IMR-90 (cell line): ENCODE results near the gene PGA4. TPM values are rescaled to one million over a fixed set of nuclear protein-coding genes. Genes with fewer than 3 reads are reported as not detected.
"Not testable (repeated sequence)": the region's sequence is repeated elsewhere in the genome, so short reads cannot be mapped to it uniquely, and the experiment has no call there.

Experiments
- ATAC-seq: fragments of 200-7000 bp; cut with Tn5 transposase; 2 replicates; pipeline ENCODE4 v1.9.1; 2020; ENCODE audit warnings: low read depth, mild to moderate bottlenecking, moderate library complexity
- BruUV-seq: library from RNA; stranded (reverse); fragments of 400-500 nt; replicated peaks from 2 replicates; lab custom pipeline; 2021; lab: Mats Ljungman, UMichigan
- CTCF ChIA-PET: fragments of 300-600 bp; formaldehyde crosslinking; extraction: SDS; loops from one replicate; lab custom pipeline; 2021; ENCODE audit warnings: antibody characterized with exemption; lab: Yijun Ruan, JAX
- POLR2A ChIA-PET: fragments of 300-600 bp; sonication (Branson Sonifier 250); formaldehyde crosslinking; loops from one replicate; lab custom pipeline; 2022; ENCODE audit warnings: antibody characterized with exemption; ENCODE audit not compliant: unreplicated experiment; lab: Charles Lee
- DNase-seq: peaks from one replicate; pipeline ENCODE4 v3.0.0; 2013
- H2AFZ ChIP-seq: replicated peaks from 2 replicates; pipeline ENCODE3; 2013; ENCODE audit warnings: low read length, mild to moderate bottlenecking; ENCODE audit not compliant: poor library complexity
- H2AK5ac ChIP-seq: 2 replicates; pipeline ENCODE4 v1.6.1; 2013; ENCODE audit warnings: low read depth, low read length, inconsistent platforms
- H2AK9ac ChIP-seq: replicated peaks from 2 replicates; pipeline ENCODE3; 2013; ENCODE audit warnings: mild to moderate bottlenecking, low read depth, low read length, moderate library complexity; ENCODE audit not compliant: poor library complexity
- H2BK120ac ChIP-seq: 2 replicates; pipeline ENCODE4 v1.6.1; 2013; ENCODE audit warnings: low read depth, low read length, inconsistent platforms
- H2BK15ac ChIP-seq: 3 replicates; pipeline ENCODE4 v1.6.1; 2013; ENCODE audit warnings: low read depth, low read length, inconsistent platforms
- H2BK20ac ChIP-seq: 2 replicates; pipeline ENCODE4 v1.6.1; 2013; ENCODE audit warnings: low read depth, mild to moderate bottlenecking, inconsistent platforms, low read length, moderate library complexity
- H2BK5ac ChIP-seq: 2 replicates; pipeline ENCODE4 v1.6.1; 2013; ENCODE audit warnings: mild to moderate bottlenecking, low read depth, low read length, inconsistent platforms; ENCODE audit not compliant: poor library complexity, severe bottlenecking
- H3K14ac ChIP-seq: replicated peaks from 2 replicates; pipeline ENCODE4 v1.6.1; 2013; ENCODE audit warnings: low read depth, low read length, inconsistent platforms
- H3K18ac ChIP-seq: 2 replicates; pipeline ENCODE4 v1.6.1; 2013; ENCODE audit warnings: low read depth, low read length, control low read depth
- H3K23ac ChIP-seq: 2 replicates; pipeline ENCODE4 v1.6.1; 2013; ENCODE audit warnings: low read depth, low read length, inconsistent platforms
- H3K27ac ChIP-seq: 2 replicates; pipeline ENCODE4 v1.5.1; 2013; ENCODE audit warnings: mild to moderate bottlenecking, control low read depth, low read length; ENCODE audit not compliant: insufficient read depth
- H3K27me3 ChIP-seq: 2 replicates; pipeline ENCODE4 v1.6.1; 2013; ENCODE audit warnings: low read length; ENCODE audit not compliant: control insufficient read depth, insufficient read depth
- H3K36me3 ChIP-seq: 2 replicates; pipeline ENCODE4 v1.6.1; 2013; ENCODE audit warnings: low read length, mixed read lengths; ENCODE audit not compliant: control insufficient read depth, insufficient read depth
- H3K4ac ChIP-seq: 2 replicates; pipeline ENCODE4 v1.6.1; 2013; ENCODE audit warnings: low read depth, low read length, inconsistent platforms
- H3K4me1 ChIP-seq: 2 replicates; pipeline ENCODE4 v1.6.1; 2013; ENCODE audit warnings: low read length, mixed read lengths; ENCODE audit not compliant: control insufficient read depth, insufficient read depth
- H3K4me2 ChIP-seq: 2 replicates; pipeline ENCODE4 v1.6.1; 2013; ENCODE audit warnings: low read depth, mild to moderate bottlenecking, control low read depth, low read length, moderate library complexity
- H3K4me3 ChIP-seq: 2 replicates; pipeline ENCODE4 v1.5.1; 2013; ENCODE audit warnings: low read depth, mild to moderate bottlenecking, control low read depth, low read length, moderate library complexity; ENCODE audit not compliant: insufficient read depth
- H3K56ac ChIP-seq: 2 replicates; pipeline ENCODE4 v1.6.1; 2013; ENCODE audit warnings: low read length, inconsistent platforms; ENCODE audit not compliant: insufficient read depth; ENCODE audit errors: extremely low read depth
- H3K79me1 ChIP-seq, 2 experiments: 2 replicates each; pipeline ENCODE4 v1.6.1; 2013; ENCODE audit warnings: low read length in 2 of 2, inconsistent platforms in 1 of 2, low read depth in 1 of 2
- H3K9ac ChIP-seq: 2 replicates; pipeline ENCODE4 v1.6.1; 2013; ENCODE audit warnings: low read depth, low read length, control low read depth
- H3K9me1 ChIP-seq: 2 replicates; pipeline ENCODE4 v1.6.1; 2013; ENCODE audit warnings: low read length, inconsistent platforms; ENCODE audit not compliant: insufficient read depth
- H3K9me3 ChIP-seq: 2 replicates; pipeline ENCODE4 v1.6.1; 2013; ENCODE audit warnings: low read length; ENCODE audit not compliant: control insufficient read depth, insufficient read depth
- H4K20me1 ChIP-seq: 2 replicates; pipeline ENCODE4 v1.6.1; 2013; ENCODE audit warnings: low read length, inconsistent platforms; ENCODE audit not compliant: insufficient read depth
- H4K5ac ChIP-seq: 2 replicates; pipeline ENCODE4 v1.6.1; 2013; ENCODE audit warnings: mild to moderate bottlenecking, low read depth, low read length, control low read depth
- H4K8ac ChIP-seq, 2 experiments: 2 replicates each; pipeline ENCODE4 v1.6.1; 2013; ENCODE audit warnings: low read depth in 2 of 2, low read length in 2 of 2, control low read depth in 1 of 2, inconsistent platforms in 1 of 2
- H4K91ac ChIP-seq: 2 replicates; pipeline ENCODE4 v1.6.1; 2013; ENCODE audit warnings: low read depth, low read length, inconsistent platforms; ENCODE audit not compliant: insufficient read depth
- WGBS, 2 experiments: methylation state at CpG; one replicate each; pipeline versions ENCODE4 v1.1.5 to v1.1.7; 2013; ENCODE audit warnings: missing lambda C conversion rate in 2 of 2; ENCODE audit not compliant: insufficient read length in 1 of 2; ENCODE audit errors: extremely low coverage in 2 of 2; 5-methylcytosine and 5-hydroxymethylcytosine counted together
- dilution Hi-C: fragments of 300-500 bp; cut with HindIII; formaldehyde crosslinking; loops from one replicate; pipeline ENCODE4 v1.14.3; 2018; ENCODE audit warnings: low sequenced_read_pairs; ENCODE audit not compliant: unreplicated experiment
- in situ Hi-C: fragments of 300-500 bp; cut with MboI; formaldehyde crosslinking; loops from 3 replicates; pipeline ENCODE4 v1.14.3; 2019; ENCODE audit warnings: low sequenced_read_pairs, inconsistent platforms, mixed read lengths
- intact Hi-C: fragments of 100-400 bp; cut with micrococcal nuclease; formaldehyde crosslinking; loops from 2 replicates; pipeline ENCODE4 v1.10.0; 2022
- polyA plus RNA-seq, 3 experiments: library from polyadenylated mRNA; depleted of rRNA; stranded (reverse); fragments of >200 nt; gene quantifications; 2 replicates each; pipeline ENCODE4 v1.2.3, GENCODE V29; 2012; ENCODE audit warnings: low replicate concordance in 1 of 3
- total RNA-seq: library from RNA; depleted of rRNA; stranded (reverse); fragments of >200 nt; gene quantifications from 2 replicates; pipeline ENCODE4 v1.2.3, GENCODE V29; 2012
- TF ChIP-seq, protein P1 (sequence below): fragments of 150-350 bp; IDR thresholded peaks from 2 replicates; pipeline ENCODE4 v1.6.1; 2016; ENCODE audit warnings: low read depth, mild to moderate bottlenecking, low read length, moderate library complexity, borderline replicate concordance

PGA4 gene
- total and polyA plus RNA-seq, 2 of the 4 experiments (the other 2 are of a cell fraction), result not detected

GRCh38 chr11:61176446-61176845, 45.7 kb upstream of the PGA4 start:
- Histone ChIP-seq H3K14ac (no peak overlapping the region), H2BK20ac (no peak overlapping the region), H2AK9ac (no peak overlapping the region), H2BK5ac (no peak overlapping the region), H3K4ac (no peak overlapping the region), H3K9me1 (no peaks in the 10 kb centered on the region), H3K9ac (no peak overlapping the region), H3K56ac (no peak overlapping the region), H3K4me3 (no peak overlapping the region), H3K9me3 (no peaks in the 10 kb centered on the region; the same call in 1 of the 2 replicates), H3K23ac (no peak overlapping the region), H4K91ac (no peak overlapping the region), H4K8ac (no peak overlapping the region), H3K36me3 (no peaks in the 10 kb centered on the region), H2BK15ac (no peak overlapping the region), H3K4me2 (no peak overlapping the region), H3K27me3 (peaks cover 43% of the 10 kb centered on the region), H4K20me1 (no peaks in the 10 kb centered on the region), H3K4me1 (no peaks in the 10 kb centered on the region), H2AK5ac (no peak overlapping the region), H2BK120ac (no peak overlapping the region), H3K79me1 (no peaks in the 10 kb centered on the region), H4K5ac (no peak overlapping the region), H3K27ac (no peak overlapping the region), H2AFZ (no peak overlapping the region), H3K18ac (no peak overlapping the region)
- POLR2A ChIA-PET, result no interaction called here
- ATAC-seq (no peak), DNase-seq (no peak)
- intact Hi-C loops, result no loop called here
- in situ Hi-C loops, result no loop called here
- CTCF ChIA-PET, result interaction anchor here (0.5 to 3.0 kb wide), 2 partner anchors 10 to 1766 kb away, joined by 5 to 11 read pairs; no protein-coding TSS in a partner anchor
- BruUV-seq, result no TSS peak
- WGBS, 2 experiments, result no CpG with 5 or more reads among the region's 6 CpGs
- dilution Hi-C loops, result no loop called here
- TF ChIP-seq, protein P1, sequence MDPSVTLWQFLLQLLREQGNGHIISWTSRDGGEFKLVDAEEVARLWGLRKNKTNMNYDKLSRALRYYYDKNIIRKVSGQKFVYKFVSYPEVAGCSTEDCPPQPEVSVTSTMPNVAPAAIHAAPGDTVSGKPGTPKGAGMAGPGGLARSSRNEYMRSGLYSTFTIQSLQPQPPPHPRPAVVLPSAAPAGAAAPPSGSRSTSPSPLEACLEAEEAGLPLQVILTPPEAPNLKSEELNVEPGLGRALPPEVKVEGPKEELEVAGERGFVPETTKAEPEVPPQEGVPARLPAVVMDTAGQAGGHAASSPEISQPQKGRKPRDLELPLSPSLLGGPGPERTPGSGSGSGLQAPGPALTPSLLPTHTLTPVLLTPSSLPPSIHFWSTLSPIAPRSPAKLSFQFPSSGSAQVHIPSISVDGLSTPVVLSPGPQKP, result no peak

DNA sequence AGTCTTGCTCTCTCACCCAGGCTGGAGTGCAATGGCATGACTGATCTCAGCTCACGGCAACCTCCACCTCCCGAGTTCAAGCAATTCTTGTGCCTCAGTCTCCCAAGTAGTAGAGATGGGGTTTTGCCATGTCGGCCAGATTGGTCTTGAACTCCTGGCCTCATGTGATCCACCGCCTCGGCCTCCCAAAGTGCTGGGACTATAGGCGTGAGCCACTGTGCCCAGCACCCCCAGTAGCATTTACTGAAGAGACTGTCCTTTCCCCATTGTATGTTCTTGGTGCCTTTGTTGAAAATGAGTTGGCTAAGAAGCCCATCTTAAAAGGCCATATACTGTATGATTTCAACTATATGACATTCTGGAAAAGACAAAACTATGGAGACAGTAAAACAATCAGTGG, 41.9 kb upstream of the PGA4 start:
- H3K23ac ChIP-seq, H4K8ac ChIP-seq, BruUV-seq, H3K18ac ChIP-seq, H2BK20ac ChIP-seq, H3K27ac ChIP-seq, in situ Hi-C loops, H3K4me3 ChIP-seq, H3K9me3 ChIP-seq, H2AK9ac ChIP-seq, H4K91ac ChIP-seq, H3K4me2 ChIP-seq, H3K4me1 ChIP-seq, H2BK5ac ChIP-seq, intact Hi-C loops, CTCF ChIA-PET, H2AFZ ChIP-seq, H3K79me1 ChIP-seq, H2BK120ac ChIP-seq, H3K56ac ChIP-seq, H4K5ac ChIP-seq, ATAC-seq, DNase-seq, H3K14ac ChIP-seq, H3K9me1 ChIP-seq, H3K4ac ChIP-seq, H2BK15ac ChIP-seq, H3K9ac ChIP-seq, H2AK5ac ChIP-seq, H3K36me3 ChIP-seq, POLR2A ChIA-PET, dilution Hi-C loops, H4K20me1 ChIP-seq: not testable (repeated sequence)
- no CpG with 5 or more reads among the region's 6 CpGs for WGBS, 2 experiments
- H3K27me3 ChIP-seq, result peaks cover 14% of the 10 kb centered on the region
